ENCODE data around the gene LNP1.

- TF ChIP-seq POLR2A (IDR thresholded peaks at IDR 0.05), result no peak
- TF ChIP-seq, protein P1, sequence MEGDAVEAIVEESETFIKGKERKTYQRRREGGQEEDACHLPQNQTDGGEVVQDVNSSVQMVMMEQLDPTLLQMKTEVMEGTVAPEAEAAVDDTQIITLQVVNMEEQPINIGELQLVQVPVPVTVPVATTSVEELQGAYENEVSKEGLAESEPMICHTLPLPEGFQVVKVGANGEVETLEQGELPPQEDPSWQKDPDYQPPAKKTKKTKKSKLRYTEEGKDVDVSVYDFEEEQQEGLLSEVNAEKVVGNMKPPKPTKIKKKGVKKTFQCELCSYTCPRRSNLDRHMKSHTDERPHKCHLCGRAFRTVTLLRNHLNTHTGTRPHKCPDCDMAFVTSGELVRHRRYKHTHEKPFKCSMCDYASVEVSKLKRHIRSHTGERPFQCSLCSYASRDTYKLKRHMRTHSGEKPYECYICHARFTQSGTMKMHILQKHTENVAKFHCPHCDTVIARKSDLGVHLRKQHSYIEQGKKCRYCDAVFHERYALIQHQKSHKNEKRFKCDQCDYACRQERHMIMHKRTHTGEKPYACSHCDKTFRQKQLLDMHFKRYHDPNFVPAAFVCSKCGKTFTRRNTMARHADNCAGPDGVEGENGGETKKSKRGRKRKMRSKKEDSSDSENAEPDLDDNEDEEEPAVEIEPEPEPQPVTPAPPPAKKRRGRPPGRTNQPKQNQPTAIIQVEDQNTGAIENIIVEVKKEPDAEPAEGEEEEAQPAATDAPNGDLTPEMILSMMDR (IDR thresholded peaks at IDR 0.05), result no peak
These were observed 30.6 kb upstream of the LNP1 start for GRCh38 chr3:100370756-100371155.
